Measurements from ENCODE around the gene CTTNBP2NL. TPM values are rescaled to one million over a fixed set of nuclear protein-coding genes. Genes with fewer than 3 reads are reported as not detected.

Gene CTTNBP2NL
- total RNA-seq, 4 donors from 2014 or later: 15.5 to 37.0 (median 24.6) TPM

GRCh38 chr1:112394743-112395062, 1.3 kb upstream of the CTTNBP2NL start:
- TF ChIP-seq EP300 (IDR thresholded peaks at IDR 0.05): no peak
- TF ChIP-seq POLR2AphosphoS5 (IDR thresholded peaks at IDR 0.05): no peak
- TF ChIP-seq CTCF (IDR thresholded peaks at IDR 0.05): no peak
- Histone ChIP-seq H3K27ac (peak overlapping the region; percentile 79 to 93 (median 90)), H3K4me3 (no peak overlapping the region), H3K27me3 (no peaks in the 10 kb centered on the region), H3K36me3 (no peaks in the 10 kb centered on the region), H3K4me1 (peaks cover 5 to 84% (median 17%) of the 10 kb centered on the region in 3 donors), H3K9me3 (no peaks in the 10 kb centered on the region)
- ATAC-seq: no peak
- WGBS, 2 donors (ENCODE audit: low coverage in 1 of 2): 20 to 64% methylated on average over 1 of the region's 1 CpG

GRCh38 chr1:112395256-112395820, 676 bp upstream of the CTTNBP2NL start:
- ATAC-seq: no peak
- WGBS, 2 donors (ENCODE audit: low coverage in 1 of 2): 0 to 10% methylated on average over 2 to 6 of the region's 6 CpGs
- peaks cover 5 to 89% (median 17%) of the 10 kb centered on the region in 3 donors for H3K4me1 ChIP-seq
- no peaks in the 10 kb centered on the region for H3K9me3 ChIP-seq
- H3K27ac ChIP-seq: peak overlapping the region; percentile 79 to 93 (median 90)
- no peaks in the 10 kb centered on the region for H3K27me3 ChIP-seq
- TF ChIP-seq POLR2AphosphoS5 (IDR thresholded peaks at IDR 0.05) (no peak), CTCF (IDR thresholded peaks at IDR 0.05) (no peak), POLR2A (IDR thresholded peaks at IDR 0.05) (no peak), EP300 (IDR thresholded peaks at IDR 0.05) (no peak)
- peak overlapping the region; percentile 81 to 98 for H3K4me3 ChIP-seq
- H3K36me3 ChIP-seq: no peaks in the 10 kb centered on the region

- Histone ChIP-seq H3K27ac (peak overlapping the region in 3 of 4 donors; percentile 90 to 93 (median 90)), H3K4me3 (peak overlapping the region; percentile 81 to 98), H3K36me3 (no peaks in the 10 kb centered on the region), H3K9me3 (no peaks in the 10 kb centered on the region), H3K4me1 (peaks cover 5 to 88% (median 13%) of the 10 kb centered on the region in 3 donors), H3K27me3 (no peaks in the 10 kb centered on the region)
- ATAC-seq: no peak
- TF ChIP-seq POLR2AphosphoS5 (IDR thresholded peaks at IDR 0.05) (no peak), CTCF (IDR thresholded peaks at IDR 0.05) (no peak), EP300 (IDR thresholded peaks at IDR 0.05) (no peak), POLR2A (IDR thresholded peaks at IDR 0.05) (no peak)
- WGBS, 2 donors (ENCODE audit: low coverage in 1 of 2): 10% methylated on average over 9 to 11 of the region's 11 CpGs
Measured at GRCh38 chr1:112396653-112397471, 848 bp downstream of the CTTNBP2NL start.

- Histone ChIP-seq H3K27me3 (no peaks in the 10 kb centered on the region), H3K4me3 (peak overlapping the region in 1 of 2 donors; percentile 98), H3K4me1 (peaks cover 5 to 88% (median 16%) of the 10 kb centered on the region in 3 donors), H3K9me3 (no peaks in the 10 kb centered on the region), H3K27ac (peak overlapping the region in 1 of 4 donors; percentile 19), H3K36me3 (no peaks in the 10 kb centered on the region)
- WGBS, 2 donors (ENCODE audit: low coverage in 1 of 2): 56 to 57% methylated on average over 3 to 4 of the region's 4 CpGs
- no peak for TF ChIP-seq POLR2A (IDR thresholded peaks at IDR 0.05)
- no peak for TF ChIP-seq EP300 (IDR thresholded peaks at IDR 0.05)
- TF ChIP-seq POLR2AphosphoS5 (IDR thresholded peaks at IDR 0.05): no peak
- no peak for TF ChIP-seq CTCF (IDR thresholded peaks at IDR 0.05)
- ATAC-seq: no peak
Measured at GRCh38 chr1:112397841-112398240, 1.8 kb downstream of the CTTNBP2NL start.

Data from gastroesophageal sphincter (tissue), 4 donors.